ELF-1 (cell line): Measurements from ENCODE around the gene DNM2.
A peak's percentile ranks its signal among the peaks of the same experiment; 100 is the strongest.

ENCODE experiments used
- DNase-seq: peaks from one replicate; pipeline ENCODE4 v3.0.0-alpha.2; 2016; ENCODE audit warnings: low read depth, low spot score

DNM2 gene

GRCh38 chr19:10690341-10690781, 27.5 kb upstream of the DNM2 start:
- no peak for DNase-seq

- DNase-seq: no peak
Observed at GRCh38 chr19:10691178-10691881, 26.5 kb upstream of the DNM2 start.

DNA sequence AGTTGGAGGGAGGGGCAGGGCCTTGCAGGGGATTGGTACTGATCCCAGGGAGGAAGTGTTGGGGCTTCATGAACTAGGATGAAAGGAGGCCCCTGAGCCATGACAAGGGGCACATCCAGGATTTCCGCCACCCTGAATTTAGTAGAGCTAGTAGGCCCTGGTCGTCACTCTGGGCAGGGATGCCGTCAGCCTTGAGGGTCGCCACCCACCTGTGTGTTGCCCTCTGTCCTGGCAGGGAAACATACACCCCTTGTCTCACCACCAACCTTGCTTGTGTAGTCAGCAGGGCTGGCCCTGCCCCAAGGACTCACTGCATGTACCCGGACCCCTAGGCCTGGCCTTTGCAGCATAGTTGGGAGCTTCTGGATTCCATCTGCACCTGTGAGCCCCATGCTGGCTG, 26.0 kb upstream of the DNM2 start:
- no peak for DNase-seq

DNA sequence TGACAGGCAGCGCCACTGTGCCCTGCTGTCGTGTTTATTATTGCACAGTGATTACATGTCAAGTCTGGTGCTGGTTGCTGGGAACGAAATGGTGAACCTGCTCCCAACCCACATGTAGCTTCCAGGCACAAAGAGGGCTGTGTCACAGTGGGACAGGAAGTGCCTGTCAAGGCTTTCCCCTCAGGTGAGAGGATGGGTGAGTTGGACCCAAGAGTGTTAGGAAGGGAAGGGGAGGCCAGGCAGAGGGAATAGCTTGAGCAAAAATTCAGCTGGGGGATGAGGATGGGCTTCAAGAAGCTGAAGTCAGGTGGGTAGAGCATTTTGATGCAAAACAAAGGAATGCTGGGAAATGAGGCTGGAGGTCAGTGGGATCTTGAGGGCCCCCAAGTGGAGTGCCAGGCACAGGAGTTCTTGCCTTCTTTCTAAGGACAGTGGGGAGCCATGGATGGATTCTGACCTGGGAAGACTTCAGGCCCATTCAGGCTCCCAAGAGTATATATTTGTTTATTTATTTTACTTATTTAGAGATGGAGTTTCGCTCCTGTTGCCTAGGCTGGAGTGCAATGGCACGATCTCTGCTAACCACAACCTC, 25.1 kb upstream of the DNM2 start:
- no peak for DNase-seq

GRCh38 chr19:10694706-10695307, 23.1 kb upstream of the DNM2 start:
- no peak for DNase-seq

GRCh38 chr19:10695401-10696398, 22.2 kb upstream of the DNM2 start:
- DNase-seq: peak; percentile 99

DNA sequence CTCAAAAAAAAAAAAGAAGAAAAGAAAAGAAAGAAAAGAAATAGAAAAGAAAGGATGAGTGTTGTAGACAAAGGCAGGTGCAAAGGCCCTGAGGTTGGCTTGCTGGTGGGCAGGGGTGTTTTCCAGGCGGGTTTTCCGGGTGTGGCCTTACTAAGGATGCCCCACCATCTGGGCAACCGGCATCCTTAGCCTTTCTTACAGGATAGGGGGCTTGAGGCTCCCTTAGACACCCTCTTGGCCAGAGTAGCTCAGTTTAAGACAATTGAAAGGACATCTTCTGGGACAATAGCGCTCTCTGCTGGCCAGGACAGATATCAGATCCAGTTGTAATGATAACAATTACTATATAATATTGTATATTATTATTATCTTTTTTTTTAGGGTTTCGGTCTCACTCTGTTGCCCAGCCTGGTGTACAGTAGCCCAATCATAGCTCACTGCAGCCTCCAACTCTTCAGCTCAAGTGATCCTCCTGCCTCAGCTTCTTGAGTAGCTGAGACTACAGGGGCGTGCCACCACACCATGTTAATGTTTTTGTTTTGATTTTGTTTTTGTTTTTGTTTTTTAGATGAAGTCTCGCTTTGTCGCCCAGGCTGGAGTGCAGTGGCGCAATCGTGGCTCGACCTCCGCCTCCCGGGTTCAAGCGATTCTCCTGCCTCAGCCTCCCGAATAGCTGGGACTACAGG, 18.1 kb upstream of the DNM2 start:
- DNase-seq: no peak

- peak; percentile 72 for DNase-seq
Observed at GRCh38 chr19:10701955-10702525, 15.8 kb upstream of the DNM2 start.

DNA sequence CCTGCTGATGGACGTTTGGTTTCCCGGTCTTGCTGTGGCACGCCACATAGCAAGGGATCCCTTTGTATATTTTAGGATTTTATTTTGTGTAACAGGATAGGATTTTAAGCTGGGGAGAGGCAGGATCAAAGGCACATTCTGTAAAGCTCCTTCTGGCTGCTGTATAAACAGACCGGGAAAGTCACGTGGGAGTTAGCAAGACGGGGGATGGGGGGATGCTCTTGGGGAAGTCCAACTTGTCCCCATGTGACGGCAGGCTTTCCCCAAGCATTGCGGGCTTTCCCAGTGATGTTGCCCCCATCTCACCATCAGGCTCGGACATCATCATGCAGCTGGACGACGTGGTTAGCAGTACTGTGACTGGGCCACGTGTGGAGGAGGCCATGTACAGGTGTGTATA, 10.9 kb upstream of the DNM2 start:
- DNase-seq: no peak

GRCh38 chr19:10707440-10707839, 10.4 kb upstream of the DNM2 start:
- DNase-seq: no peak

- DNase-seq: no peak
Observed at GRCh38 chr19:10708291-10708690, 9.6 kb upstream of the DNM2 start.

DNA sequence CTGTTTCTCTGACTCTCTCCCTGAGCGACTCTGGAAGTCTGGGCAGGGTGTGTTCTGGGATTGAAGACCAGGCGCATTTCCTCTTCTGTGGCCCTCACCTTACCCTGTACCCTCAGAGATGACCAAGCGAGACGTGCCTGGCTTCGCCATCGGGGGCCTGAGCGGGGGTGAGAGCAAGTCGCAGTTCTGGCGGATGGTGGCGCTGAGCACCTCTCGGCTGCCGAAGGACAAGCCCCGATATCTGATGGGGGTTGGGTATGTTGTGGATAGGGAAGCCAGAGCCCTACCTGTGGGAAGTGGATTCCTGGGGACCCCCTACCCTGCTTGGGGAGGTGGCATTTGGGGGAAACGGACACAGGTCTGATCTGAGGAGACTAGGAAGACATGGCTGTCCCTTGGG, 5.8 kb upstream of the DNM2 start:
- no peak for DNase-seq

DNA sequence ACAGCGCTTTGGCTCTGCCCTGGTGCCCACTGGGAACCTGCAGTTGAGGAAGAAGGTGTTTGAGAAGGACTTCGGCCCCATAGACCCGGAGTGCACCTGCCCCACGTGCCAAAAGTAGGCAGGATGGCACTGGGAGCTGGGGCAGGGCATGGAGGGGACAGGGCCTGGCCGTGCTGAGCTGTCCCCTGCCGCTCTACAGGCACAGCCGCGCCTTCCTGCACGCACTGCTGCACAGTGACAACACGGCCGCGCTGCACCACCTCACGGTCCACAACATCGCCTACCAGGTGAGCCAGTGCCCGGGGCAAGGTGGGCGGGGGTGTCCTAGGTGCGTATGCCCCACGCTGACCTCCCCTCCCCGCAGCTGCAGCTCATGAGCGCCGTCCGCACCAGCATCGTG, 5.1 kb upstream of the DNM2 start:
- no peak for DNase-seq

GRCh38 chr19:10713317-10713716, 4.6 kb upstream of the DNM2 start:
- DNase-seq: no peak

DNA sequence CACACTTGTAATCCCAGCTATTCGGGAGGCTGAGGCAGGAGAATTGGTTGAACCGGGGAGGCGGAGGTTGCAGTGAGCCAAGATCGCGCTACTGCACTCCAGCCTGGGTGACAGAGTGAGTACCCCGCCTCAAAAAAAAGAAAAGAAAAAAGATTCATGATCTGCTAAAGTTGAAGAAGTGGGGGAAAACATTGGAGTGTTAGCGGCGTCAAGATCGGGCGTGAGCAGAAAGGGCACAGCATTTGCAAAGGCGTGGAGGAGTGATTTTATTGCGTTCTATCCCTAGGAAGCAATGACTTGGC, 874 bp upstream of the DNM2 start:
- DNase-seq: no peak

DNA sequence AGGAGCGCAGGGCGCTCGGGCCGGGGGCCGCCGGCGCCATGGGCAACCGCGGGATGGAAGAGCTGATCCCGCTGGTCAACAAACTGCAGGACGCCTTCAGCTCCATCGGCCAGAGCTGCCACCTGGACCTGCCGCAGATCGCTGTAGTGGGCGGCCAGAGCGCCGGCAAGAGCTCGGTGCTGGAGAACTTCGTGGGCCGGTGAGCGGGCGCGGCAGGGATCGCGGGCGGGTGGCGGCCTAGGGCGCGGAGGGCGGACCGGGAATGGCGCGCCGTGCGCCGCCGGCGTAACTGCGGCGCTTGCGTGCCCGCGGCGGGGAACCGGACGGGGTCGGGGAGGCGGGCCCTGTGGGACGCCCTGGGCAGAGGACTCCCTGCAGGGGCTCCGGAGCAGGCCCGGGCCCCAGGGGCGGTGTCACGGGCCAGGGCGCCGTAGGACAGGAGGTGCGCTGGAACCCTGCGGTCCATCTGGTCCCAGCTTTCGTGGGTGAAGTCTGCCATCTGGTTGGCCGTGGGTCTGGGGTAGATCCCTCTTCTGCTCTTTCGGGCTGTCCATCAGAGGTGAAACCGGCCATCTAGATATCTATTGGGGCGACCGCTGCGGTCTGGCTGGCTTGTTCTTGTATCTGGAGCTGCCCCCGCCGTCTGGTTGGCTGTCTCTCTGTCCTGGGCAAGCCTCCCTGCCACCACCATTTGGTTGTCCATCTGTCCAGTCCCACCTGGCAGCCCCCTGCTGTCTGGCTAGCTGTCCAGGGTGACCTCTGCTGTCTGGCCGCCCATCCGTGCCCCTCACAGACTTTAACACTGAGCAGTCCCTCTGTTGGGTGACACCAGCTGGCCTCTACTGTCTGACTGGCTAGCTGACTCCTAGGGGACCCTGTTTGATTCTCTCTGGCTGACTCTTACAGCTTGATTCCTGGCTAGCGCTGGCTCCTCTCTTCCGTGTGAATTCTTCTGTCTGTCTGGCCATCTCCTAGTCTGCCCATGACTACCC, 622 bp downstream of the DNM2 start:
- peak; percentile 52 for DNase-seq

DNA sequence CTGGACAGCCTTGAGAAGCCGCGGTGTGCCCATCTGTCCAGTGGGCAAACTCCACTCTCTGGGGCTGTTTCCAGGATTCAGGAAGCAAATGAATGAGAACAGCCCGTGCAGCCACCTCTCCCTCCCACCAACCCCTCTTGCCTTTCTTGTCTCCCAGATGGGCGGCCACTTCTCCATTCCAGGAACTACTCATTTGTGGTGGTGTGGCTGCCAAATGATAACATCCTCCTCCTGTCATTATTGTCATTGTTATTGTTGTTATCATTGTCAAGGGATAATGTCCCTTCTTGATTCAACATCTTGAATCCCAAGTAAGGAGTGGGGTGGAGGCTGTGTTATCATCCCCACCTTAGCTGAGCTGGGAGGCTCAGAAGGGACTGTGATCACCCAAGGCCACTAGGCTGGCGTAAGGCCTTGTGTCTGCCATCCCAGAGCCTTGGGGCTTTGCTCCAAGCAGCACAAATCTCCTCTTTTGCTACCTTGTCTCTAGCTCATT, 1.6 kb downstream of the DNM2 start:
- no peak for DNase-seq

GRCh38 chr19:10720607-10721125, 2.8 kb downstream of the DNM2 start:
- no peak for DNase-seq

DNA sequence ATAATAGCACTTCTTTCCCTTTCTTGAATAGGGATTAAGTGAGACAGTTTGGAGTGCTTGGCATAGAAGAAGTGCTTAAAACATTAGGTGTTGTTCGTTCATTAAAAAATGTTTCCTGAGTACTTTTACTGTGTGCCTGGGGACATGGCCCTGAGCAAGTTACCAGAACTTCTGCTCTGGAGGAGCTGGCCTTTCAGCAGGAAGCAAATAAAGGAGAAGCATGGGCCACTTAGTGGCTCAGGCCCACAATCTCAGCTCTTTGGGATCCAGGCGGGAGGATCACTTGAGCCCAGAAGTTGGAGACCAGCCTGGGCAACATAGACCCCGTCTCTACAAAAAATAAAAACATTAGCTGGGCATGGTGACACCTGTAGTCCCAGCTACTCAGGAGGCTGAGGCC, 5.7 kb downstream of the DNM2 start:
- no peak for DNase-seq
